ENCODE data around the gene VPS18.
"Not testable (repeated sequence)": the region's sequence is repeated elsewhere in the genome, so short reads cannot be mapped to it uniquely, and the experiment has no call there.

VPS18 gene

DNA sequence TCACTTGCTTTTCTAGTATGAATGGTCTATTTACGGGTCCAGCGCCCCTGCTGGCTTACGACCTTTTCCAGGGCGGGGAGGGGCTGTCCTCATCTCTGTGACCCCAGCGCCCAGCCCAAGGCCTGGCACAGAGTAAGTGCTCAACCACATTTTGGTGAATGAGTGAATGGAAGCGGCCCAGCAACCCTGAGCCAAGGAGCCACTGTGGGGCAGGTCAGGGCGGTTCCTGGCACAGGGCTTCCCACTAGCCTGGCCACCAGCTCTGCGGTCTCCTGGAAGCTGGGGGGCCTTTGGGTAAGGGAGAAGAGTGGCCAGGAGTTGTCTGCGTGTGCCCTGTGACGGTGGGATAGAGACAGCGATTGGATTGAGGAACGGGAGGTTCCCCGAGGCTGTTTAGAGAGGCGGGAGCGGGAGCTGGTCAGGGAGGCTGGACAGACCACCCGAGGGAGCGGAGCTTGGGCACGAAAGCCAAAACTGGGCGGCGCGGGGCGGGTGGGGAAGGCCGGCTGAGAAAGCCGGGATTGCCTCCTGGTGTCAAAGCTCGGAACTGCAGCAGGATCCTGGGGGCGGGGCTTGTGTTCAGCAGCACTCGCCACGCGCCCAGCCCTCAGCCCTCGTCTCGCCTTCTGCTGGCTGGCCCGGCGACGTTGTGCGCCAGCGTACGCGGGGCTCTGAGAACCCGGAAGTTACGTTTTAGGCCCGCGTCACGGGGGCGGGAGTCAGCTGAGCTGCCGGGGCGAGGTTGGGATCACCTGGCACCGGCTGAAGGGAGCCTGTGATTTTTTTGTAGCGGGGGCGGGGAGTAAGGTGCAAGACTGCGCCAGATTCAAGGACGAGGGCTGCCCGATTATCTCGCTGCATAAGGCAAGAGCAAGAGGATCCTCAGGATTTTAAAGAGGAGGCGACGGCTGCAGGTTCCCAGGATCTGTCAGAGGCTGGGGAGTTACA, at the start of gene VPS18:
TSS of gene VPS18 (plus strand) at position 718 of the 948 bp plus-strand sequence. CDS start 319 bp downstream, outside the sequence.
- peak; percentile 84 for DNase-seq (ENCODE audit: low read depth)

DNA sequence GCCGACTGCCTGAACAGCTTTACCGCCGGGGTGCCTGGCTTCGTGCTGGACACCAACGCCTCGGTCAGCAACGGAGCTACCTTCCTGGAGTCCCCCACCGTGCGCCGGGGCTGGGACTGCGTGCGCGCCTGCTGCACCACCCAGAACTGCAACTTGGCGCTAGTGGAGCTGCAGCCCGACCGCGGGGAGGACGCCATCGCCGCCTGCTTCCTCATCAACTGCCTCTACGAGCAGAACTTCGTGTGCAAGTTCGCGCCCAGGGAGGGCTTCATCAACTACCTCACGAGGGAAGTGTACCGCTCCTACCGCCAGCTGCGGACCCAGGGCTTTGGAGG, 49.6 kb upstream of the VPS18 start:
- no peak for DNase-seq (ENCODE audit: low read depth)

DNA sequence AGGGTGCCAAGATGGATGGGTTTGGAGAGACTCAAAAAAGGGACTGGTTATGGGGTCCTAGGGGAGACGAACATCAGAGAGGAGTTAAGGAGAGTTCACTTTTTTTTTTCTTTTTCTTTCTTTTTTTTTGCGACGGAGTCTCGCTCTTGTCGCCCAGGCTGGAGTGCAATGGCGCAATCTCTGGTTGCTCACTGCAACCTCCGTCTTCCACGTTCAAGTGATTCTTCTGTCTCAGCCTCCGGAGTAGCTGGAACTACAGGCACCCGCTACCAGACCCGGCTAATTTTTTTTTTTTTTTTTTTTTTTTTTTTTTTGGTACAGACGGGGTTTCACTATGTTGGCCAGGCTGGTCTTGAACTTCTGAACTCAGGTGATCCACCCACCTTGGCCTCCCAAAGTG, 49.2 kb upstream of the VPS18 start:
- DNase-seq (ENCODE audit: low read depth): no peak

DNA sequence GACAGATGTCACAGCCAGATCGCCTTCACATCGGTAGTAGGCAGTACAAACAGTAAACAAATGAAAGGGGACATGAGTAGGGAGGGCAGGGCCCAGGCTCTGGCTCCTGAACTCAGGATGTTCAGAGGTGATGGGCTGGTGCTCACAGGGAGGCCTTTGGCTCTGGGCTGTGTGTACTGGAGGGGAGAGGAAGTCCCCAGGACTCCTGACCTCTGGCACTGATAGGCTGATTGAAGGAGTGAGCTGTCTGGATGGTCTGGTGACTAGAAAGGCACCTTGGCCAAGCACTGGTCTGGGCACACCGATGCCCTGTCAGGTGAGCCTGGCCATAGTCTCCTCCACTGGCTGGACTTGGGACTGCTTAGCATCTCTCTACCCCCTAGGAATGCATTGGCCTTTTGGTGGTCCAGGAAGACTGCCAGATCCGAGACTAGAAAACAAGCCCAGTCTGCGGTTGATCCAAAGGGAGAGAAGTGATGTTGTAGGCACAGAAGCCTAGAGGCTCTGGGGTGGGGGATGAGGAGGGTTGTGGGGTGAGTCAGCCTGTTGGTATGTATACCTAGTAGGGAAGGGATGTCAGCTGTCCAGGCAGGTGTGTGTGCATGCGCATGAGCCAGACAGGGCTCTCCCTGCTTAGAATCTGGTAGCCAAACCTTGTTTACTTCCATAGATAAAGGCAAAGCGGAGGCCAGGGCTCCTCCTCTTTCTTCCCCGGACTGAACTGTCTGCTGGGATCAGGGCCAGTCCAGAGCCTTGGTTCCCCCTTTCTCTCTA, 48.6 kb upstream of the VPS18 start:
- DNase-seq (ENCODE audit: low read depth): no peak

DNA sequence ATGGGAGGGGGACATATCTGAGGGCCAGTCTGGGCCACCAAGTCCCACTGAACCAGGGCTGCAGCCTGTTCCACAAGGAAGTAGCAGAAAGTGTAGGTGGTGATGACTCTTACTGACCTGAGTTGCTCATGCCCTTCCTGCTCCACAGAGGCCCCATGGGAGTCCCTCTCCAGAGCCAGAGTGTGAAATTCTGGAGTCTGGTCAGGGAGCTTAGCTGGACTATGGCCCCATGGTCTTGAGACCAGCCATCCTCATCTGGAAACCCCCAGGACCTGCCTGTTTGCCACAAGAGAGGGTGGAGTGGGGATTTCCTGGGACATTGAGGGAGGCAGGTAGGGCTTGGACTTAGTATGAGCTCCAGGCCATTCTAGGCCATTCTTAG, 47.4 kb upstream of the VPS18 start:
- DNase-seq (ENCODE audit: low read depth): no peak

- DNase-seq (ENCODE audit: low read depth): no peak
These were observed 46.9 kb upstream of the VPS18 start for GRCh38 chr15:40847223-40847961.

DNA sequence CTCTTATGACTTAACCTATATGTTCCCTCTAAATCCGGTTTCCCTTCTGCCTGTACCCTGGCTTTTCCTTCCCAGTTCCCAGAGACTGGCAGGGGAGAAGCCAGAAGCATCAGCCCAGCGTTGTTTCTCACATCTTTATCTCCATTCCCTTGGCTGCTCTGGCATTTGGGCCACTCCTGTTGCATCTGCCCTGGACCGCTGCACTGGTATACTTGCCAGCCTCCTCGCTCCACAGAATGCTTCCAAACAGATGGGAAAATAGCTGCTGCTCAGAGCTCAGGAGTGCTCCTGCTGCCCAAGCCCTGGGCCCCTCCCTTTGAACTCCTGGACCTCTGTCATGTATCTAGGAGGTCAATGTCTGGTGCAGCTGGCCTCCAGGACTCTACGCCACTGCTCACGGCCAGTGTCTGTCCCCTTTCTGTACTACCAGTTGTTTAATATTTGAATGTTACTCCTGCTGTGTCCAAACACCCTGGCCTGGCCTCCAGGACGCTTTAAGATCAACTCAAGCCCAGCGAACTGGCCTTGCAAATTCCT, 43.6 kb upstream of the VPS18 start:
- no peak for DNase-seq (ENCODE audit: low read depth)

DNA sequence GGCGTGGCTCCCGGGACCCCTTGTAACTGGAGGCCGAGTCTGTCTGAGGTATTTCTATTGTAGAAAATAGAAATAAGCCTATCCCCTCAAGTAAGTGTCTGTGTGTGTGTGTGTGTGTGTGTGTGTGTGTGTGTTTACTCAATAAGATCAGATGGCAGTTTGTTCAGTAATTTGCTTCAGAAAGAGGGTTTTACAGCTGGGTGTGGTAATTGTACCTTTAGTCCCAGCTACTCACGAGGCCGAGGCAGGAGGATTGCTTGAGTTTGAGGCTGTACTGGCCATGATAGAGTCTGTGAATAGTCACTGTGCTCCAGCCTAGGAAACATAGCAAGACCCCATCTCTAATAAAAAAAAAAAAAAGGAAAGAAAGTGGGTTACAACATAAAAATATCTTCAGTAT, 41.7 kb upstream of the VPS18 start:
- no peak for DNase-seq (ENCODE audit: low read depth)

DNA sequence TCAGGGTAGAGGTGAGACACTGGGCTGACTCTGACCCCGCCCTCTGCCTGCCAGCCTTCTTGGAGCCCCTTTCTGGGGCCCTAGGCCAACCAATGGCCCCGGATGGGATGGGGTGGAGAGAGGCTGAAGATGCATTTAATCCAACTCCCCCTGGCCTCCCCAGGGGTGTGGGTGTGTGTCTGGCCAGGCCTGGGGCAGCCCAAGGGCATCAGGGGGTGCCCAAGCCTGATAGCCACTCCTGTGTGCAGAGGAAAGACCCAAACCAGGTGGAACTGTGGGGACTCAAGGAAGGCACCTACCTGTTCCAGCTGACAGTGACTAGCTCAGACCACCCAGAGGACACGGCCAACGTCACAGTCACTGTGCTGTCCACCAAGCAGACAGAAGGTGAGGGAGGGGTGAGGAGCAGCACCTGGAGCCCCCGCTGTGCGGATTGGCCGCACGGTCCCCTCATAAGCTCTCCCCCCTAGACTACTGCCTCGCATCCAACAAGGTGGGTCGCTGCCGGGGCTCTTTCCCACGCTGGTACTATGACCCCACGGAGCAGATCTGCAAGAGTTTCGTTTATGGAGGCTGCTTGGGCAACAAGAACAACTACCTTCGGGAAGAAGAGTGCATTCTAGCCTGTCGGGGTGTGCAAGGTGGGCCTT, 40.9 kb upstream of the VPS18 start:
- DNase-seq (ENCODE audit: low read depth): no peak

DNA sequence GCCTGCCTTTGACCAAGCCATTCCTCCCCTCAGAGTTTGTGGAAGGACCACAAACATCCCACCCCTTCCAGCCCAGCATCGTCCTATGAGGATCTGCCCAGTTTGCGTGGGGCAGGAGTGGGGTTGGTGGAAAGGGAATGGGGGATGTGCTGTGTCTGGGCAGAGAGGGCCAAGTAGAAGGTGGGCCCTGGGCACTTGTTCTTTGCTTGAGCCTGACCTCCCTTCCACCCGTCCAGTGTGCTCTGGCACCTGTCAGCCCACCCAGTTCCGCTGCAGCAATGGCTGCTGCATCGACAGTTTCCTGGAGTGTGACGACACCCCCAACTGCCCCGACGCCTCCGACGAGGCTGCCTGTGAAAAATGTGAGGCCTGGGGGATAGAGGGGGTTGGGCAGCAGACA, 40.1 kb upstream of the VPS18 start:
- no peak for DNase-seq (ENCODE audit: low read depth)

- DNase-seq (ENCODE audit: low read depth): no peak
These were observed 38.5 kb upstream of the VPS18 start for GRCh38 chr15:40855706-40856234.

GRCh38 chr15:40856746-40857145, 37.5 kb upstream of the VPS18 start:
- no peak for DNase-seq (ENCODE audit: low read depth)

DNA sequence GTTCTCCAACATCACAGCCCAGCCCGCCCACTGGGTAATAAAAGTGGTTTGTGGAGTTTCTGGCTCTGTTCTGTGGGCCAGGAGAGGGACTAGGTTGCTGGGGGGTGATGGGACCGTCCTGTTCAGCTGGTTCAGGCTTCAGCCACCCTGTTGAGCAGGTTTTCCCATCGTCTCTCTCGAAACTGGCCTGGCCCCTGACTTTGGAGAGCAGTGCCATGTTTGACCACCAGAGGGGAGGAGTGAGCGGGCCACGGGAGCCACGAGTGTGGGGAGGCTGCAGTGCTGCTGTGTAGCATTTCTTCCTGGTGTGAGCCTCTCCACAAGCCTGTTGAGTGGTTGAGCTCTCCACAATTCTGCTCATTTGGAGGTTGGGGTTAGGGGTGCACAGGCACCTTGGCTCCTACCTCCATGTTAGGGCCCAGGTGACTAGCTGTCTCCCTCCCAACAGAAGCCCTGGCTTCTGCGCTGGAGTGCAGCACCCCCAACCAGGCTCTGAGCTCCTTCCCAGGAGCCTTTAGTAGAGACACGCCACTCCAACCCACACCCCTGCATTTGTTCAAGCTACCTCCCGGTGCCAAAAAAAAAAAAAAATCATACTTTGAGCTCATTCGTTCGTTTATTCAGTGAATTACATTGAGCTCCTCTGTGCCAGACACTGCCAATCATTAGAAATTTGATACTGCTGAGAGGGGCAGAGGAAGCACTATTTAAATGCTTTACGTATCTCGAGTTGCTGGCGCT, 36.5 kb upstream of the VPS18 start:
- no peak for DNase-seq (ENCODE audit: low read depth)

GRCh38 chr15:40858706-40859105, 35.5 kb upstream of the VPS18 start:
- no peak for DNase-seq (ENCODE audit: low read depth)

- DNase-seq (ENCODE audit: low read depth): no peak
These were observed 34.9 kb upstream of the VPS18 start for GRCh38 chr15:40859206-40859851.

- DNase-seq (ENCODE audit: low read depth): not testable (repeated sequence)
These were observed 33.1 kb upstream of the VPS18 start for GRCh38 chr15:40861147-40861546.

- DNase-seq (ENCODE audit: low read depth): no peak
These were observed 30.5 kb upstream of the VPS18 start for GRCh38 chr15:40863660-40864270.

GRCh38 chr15:40867199-40867598, 27.1 kb upstream of the VPS18 start:
- DNase-seq (ENCODE audit: low read depth): no peak

GRCh38 chr15:40869686-40870085, 24.6 kb upstream of the VPS18 start:
- DNase-seq (ENCODE audit: low read depth): no peak

DNA sequence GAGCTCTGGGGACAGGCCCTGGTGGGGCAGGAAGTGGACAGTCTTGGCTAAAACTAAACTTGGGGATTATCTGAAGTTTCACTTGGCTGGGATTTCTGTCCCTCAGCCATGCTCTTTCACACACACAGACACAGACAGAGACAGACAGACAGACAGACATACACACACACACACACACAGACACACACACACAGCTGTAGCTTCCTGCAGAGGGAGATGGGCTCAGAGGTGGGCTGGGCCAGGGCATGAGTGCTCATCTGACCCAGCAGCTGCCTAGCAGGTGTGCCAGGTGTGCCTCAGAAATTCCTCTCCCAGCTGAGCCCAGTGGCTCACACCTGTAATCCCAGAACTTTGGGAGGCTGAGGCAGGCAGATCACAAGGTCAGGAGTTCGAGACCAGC, 23.5 kb upstream of the VPS18 start:
- no peak for DNase-seq (ENCODE audit: low read depth)
